NCI-H2081 treated with DMSO at 0.1 percent for 48 hours (cell line): ENCODE data around the gene KCP.

Experiments used
- DNase-seq: peaks from one replicate; lab custom pipeline; 2025; lab: John Stamatoyannopoulos, UW

Gene KCP

GRCh38 chr7:128858380-128859231, 51.9 kb downstream of the KCP start:
- DNase-seq = no peak

GRCh38 chr7:128856001-128856718, 54.3 kb downstream of the KCP start:
- DNase-seq = no peak

GRCh38 chr7:128855559-128855958, 55.0 kb downstream of the KCP start:
- DNase-seq = no peak

GRCh38 chr7:128854396-128854795, 56.1 kb downstream of the KCP start:
- no peak for DNase-seq

- no peak for DNase-seq
Observed at GRCh38 chr7:128853799-128854198, 56.7 kb downstream of the KCP start.

GRCh38 chr7:128852537-128853254, 57.8 kb downstream of the KCP start:
- no peak for DNase-seq

GRCh38 chr7:128849804-128850490, 60.6 kb downstream of the KCP start:
- no peak for DNase-seq

GRCh38 chr7:128849156-128849515, 61.4 kb downstream of the KCP start:
- DNase-seq = no peak

- DNase-seq = no peak
Observed at GRCh38 chr7:128848289-128849155, 62.0 kb downstream of the KCP start.

- no peak for DNase-seq
Observed at GRCh38 chr7:128847721-128848211, 62.7 kb downstream of the KCP start.

GRCh38 chr7:128846781-128847444, 63.6 kb downstream of the KCP start:
- no peak for DNase-seq

- no peak for DNase-seq
Observed at GRCh38 chr7:128845987-128846386, 64.5 kb downstream of the KCP start.

- DNase-seq = no peak
Observed at GRCh38 chr7:128845475-128845874, 65.0 kb downstream of the KCP start.

- DNase-seq = no peak
Observed at GRCh38 chr7:128844777-128845311, 65.7 kb downstream of the KCP start.

- DNase-seq = no peak
Observed at GRCh38 chr7:128843938-128844621, 66.4 kb downstream of the KCP start.

- DNase-seq = no peak
Observed at GRCh38 chr7:128842674-128843641, 67.6 kb downstream of the KCP start.

- no peak for DNase-seq
Observed at GRCh38 chr7:128841921-128842673, 68.4 kb downstream of the KCP start.
